Measurements from ENCODE around the gene TAL1.

TAL1 gene

GRCh38 chr1:47223921-47224675 is 7.9 kb downstream of the TAL1 start:
- ATAC-seq, result no peak
- TF ChIP-seq GLIS3 (CRISPR knock-in tag; IDR thresholded peaks at IDR 0.05) (no peak), TCF4 (CRISPR knock-in tag; IDR thresholded peaks at IDR 0.05; ENCODE audit: borderline replicate concordance) (no peak), BACH2 (CRISPR knock-in tag; IDR thresholded peaks at IDR 0.05; ENCODE audit: borderline replicate concordance) (no peak), ZNF565 (CRISPR knock-in tag; conservative IDR thresholded peaks at IDR 0.05; ENCODE audit: low read depth) (no peak)
- TF ChIP-seq, protein P1, sequence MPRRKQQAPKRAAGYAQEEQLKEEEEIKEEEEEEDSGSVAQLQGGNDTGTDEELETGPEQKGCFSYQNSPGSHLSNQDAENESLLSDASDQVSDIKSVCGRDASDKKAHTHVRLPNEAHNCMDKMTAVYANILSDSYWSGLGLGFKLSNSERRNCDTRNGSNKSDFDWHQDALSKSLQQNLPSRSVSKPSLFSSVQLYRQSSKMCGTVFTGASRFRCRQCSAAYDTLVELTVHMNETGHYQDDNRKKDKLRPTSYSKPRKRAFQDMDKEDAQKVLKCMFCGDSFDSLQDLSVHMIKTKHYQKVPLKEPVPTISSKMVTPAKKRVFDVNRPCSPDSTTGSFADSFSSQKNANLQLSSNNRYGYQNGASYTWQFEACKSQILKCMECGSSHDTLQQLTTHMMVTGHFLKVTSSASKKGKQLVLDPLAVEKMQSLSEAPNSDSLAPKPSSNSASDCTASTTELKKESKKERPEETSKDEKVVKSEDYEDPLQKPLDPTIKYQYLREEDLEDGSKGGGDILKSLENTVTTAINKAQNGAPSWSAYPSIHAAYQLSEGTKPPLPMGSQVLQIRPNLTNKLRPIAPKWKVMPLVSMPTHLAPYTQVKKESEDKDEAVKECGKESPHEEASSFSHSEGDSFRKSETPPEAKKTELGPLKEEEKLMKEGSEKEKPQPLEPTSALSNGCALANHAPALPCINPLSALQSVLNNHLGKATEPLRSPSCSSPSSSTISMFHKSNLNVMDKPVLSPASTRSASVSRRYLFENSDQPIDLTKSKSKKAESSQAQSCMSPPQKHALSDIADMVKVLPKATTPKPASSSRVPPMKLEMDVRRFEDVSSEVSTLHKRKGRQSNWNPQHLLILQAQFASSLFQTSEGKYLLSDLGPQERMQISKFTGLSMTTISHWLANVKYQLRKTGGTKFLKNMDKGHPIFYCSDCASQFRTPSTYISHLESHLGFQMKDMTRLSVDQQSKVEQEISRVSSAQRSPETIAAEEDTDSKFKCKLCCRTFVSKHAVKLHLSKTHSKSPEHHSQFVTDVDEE (CRISPR knock-in tag; IDR thresholded peaks at IDR 0.05), result no peak
- TF ChIP-seq, protein P2, sequence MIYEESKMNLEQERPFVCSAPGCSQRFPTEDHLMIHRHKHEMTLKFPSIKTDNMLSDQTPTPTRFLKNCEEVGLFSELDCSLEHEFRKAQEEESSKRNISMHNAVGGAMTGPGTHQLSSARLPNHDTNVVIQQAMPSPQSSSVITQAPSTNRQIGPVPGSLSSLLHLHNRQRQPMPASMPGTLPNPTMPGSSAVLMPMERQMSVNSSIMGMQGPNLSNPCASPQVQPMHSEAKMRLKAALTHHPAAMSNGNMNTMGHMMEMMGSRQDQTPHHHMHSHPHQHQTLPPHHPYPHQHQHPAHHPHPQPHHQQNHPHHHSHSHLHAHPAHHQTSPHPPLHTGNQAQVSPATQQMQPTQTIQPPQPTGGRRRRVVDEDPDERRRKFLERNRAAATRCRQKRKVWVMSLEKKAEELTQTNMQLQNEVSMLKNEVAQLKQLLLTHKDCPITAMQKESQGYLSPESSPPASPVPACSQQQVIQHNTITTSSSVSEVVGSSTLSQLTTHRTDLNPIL (CRISPR knock-in tag; IDR thresholded peaks at IDR 0.05; ENCODE audit: low read depth), result no peak

- ATAC-seq, result no peak
Observed at GRCh38 chr1:47223174-47223920, 8.7 kb downstream of the TAL1 start.

More at GRCh38 chr1:47223174-47223920, 8.7 kb downstream of the TAL1 start:
- TF ChIP-seq PPARA (CRISPR knock-in tag; IDR thresholded peaks at IDR 0.05; ENCODE audit: borderline replicate concordance) (no peak), ESRRG (CRISPR knock-in tag; IDR thresholded peaks at IDR 0.05) (no peak), TOX (CRISPR knock-in tag; IDR thresholded peaks at IDR 0.05; ENCODE audit: borderline replicate concordance) (no peak), ZFP3 (CRISPR knock-in tag; IDR thresholded peaks at IDR 0.05) (no peak), ARNTL (CRISPR knock-in tag; IDR thresholded peaks at IDR 0.05; ENCODE audit: borderline replicate concordance, low read depth) (no peak), CSRNP3 (CRISPR knock-in tag; IDR thresholded peaks at IDR 0.05) (no peak), GLIS3 (CRISPR knock-in tag; IDR thresholded peaks at IDR 0.05) (no peak), SNAI2 (CRISPR knock-in tag; IDR thresholded peaks at IDR 0.05) (no peak), ZNF565 (CRISPR knock-in tag; conservative IDR thresholded peaks at IDR 0.05; ENCODE audit: low read depth) (no peak), RARB (CRISPR knock-in tag; IDR thresholded peaks at IDR 0.05) (no peak), ISL1 (CRISPR knock-in tag; IDR thresholded peaks at IDR 0.05) (no peak), POU6F1 (CRISPR knock-in tag; IDR thresholded peaks at IDR 0.05; ENCODE audit: borderline replicate concordance, low read depth) (no peak), CSDC2 (CRISPR knock-in tag; IDR thresholded peaks at IDR 0.05) (no peak), BACH2 (CRISPR knock-in tag; IDR thresholded peaks at IDR 0.05; ENCODE audit: borderline replicate concordance) (no peak), OSR1 (CRISPR knock-in tag; IDR thresholded peaks at IDR 0.05) (no peak), ZFP30 (CRISPR knock-in tag; IDR thresholded peaks at IDR 0.05) (no peak)
- TF ChIP-seq, protein P3, sequence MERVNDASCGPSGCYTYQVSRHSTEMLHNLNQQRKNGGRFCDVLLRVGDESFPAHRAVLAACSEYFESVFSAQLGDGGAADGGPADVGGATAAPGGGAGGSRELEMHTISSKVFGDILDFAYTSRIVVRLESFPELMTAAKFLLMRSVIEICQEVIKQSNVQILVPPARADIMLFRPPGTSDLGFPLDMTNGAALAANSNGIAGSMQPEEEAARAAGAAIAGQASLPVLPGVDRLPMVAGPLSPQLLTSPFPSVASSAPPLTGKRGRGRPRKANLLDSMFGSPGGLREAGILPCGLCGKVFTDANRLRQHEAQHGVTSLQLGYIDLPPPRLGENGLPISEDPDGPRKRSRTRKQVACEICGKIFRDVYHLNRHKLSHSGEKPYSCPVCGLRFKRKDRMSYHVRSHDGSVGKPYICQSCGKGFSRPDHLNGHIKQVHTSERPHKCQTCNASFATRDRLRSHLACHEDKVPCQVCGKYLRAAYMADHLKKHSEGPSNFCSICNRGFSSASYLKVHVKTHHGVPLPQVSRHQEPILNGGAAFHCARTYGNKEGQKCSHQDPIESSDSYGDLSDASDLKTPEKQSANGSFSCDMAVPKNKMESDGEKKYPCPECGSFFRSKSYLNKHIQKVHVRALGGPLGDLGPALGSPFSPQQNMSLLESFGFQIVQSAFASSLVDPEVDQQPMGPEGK (CRISPR knock-in tag; IDR thresholded peaks at IDR 0.05; ENCODE audit: borderline replicate concordance), result no peak
- TF ChIP-seq, protein P2 (CRISPR knock-in tag; IDR thresholded peaks at IDR 0.05; ENCODE audit: low read depth), result no peak
- TF ChIP-seq, protein P1 (CRISPR knock-in tag; IDR thresholded peaks at IDR 0.05), result no peak
